ENCODE results near the gene SEPTIN8. TPM values are rescaled to one million over a fixed set of nuclear protein-coding genes. Genes with fewer than 3 reads are reported as not detected.

The SEPTIN8 gene
- total and polyA plus RNA-seq, 2 donors (not counting 1 experiment from before 2014, with no cell fraction given), result 4.0 to 5.9 TPM

GRCh38 chr5:132821350-132821749, 44.3 kb upstream of the SEPTIN8 start:
- DNase-seq, result no peak
- Histone ChIP-seq H2AFZ (ENCODE audit: insufficient read depth, low read depth, low read length, poor library complexity, severe bottlenecking) (no peak overlapping the region), H3K27me3 (replicated peaks in 1 of 4; ENCODE audit: control extremely low read depth in 1 of 4, control insufficient read depth in 3 of 4, insufficient read depth in 4 of 4, low read length in 3 of 4) (peaks cover 0 to 60% (median 30%) of the 10 kb centered on the region in 4 experiments), H4K20me1 (ENCODE audit: control insufficient read depth, insufficient read depth, low read length, poor library complexity, severe bottlenecking) (no peaks in the 10 kb centered on the region), H3K4me1 (ENCODE audit: control insufficient read depth in 2 of 2, insufficient read depth in 2 of 2, low read length in 2 of 2) (peaks cover 33 to 36% of the 10 kb centered on the region in 2 donors), H3K27ac (ENCODE audit: low read length in 2 of 2) (no peak overlapping the region), H3K9ac (ENCODE audit: low read length) (no peak overlapping the region), H3K4me3 (ENCODE audit: control extremely low read depth in 1 of 5, extremely low read depth in 1 of 5, insufficient read depth in 1 of 5, low read depth in 2 of 5, low read length in 4 of 5) (no peak overlapping the region), H3K79me2 (ENCODE audit: control insufficient read depth, insufficient read depth, low read length) (no peaks in the 10 kb centered on the region), H3K9me3 (ENCODE audit: control extremely low read depth in 1 of 3, control insufficient read depth in 2 of 3, insufficient read depth in 1 of 3, low read length in 2 of 3) (peaks cover 0 to 4% (median 0%) of the 10 kb centered on the region in 3 donors), H3K36me3 (replicated peaks in 1 of 2; ENCODE audit: control extremely low read depth in 1 of 2, control insufficient read depth in 1 of 2, extremely low read depth in 1 of 2, insufficient read depth in 2 of 2, low read length in 1 of 2) (no peaks in the 10 kb centered on the region), H3K4me2 (replicated peaks; ENCODE audit: low read depth, low read length, poor library complexity, severe bottlenecking) (no peak overlapping the region)
- ChIA-PET POLR2A (no interaction called here), CTCF (interaction anchor here (0.8 to 6.2 kb wide), 16 partner anchors 10 to 583 kb away, joined by 3 to 66 read pairs (median 6); partner anchors contain the start of gene SHROOM1)
- Mint-ChIP-seq H3K27ac (no peak overlapping the region), H3K4me1 (peaks cover 14% of the 10 kb centered on the region), H3K4me3 (no peak overlapping the region), H3K9me3 (ENCODE audit: insufficient read depth) (no peaks in the 10 kb centered on the region), H3K27me3 (peaks cover 25% of the 10 kb centered on the region)
- no CpG with 5 or more reads among the region's 3 CpGs for WGBS (ENCODE audit: insufficient coverage)
- intact Hi-C loops (cut with micrococcal nuclease), result no loop called here
- no peak for ATAC-seq (ENCODE audit: low read depth)
- no peak for TF ChIP-seq EZH2 (IDR thresholded peaks at IDR 0.05; ENCODE audit: borderline replicate concordance, insufficient read depth, low read depth, low read length, poor library complexity, severe bottlenecking)
- TF ChIP-seq, protein P1, sequence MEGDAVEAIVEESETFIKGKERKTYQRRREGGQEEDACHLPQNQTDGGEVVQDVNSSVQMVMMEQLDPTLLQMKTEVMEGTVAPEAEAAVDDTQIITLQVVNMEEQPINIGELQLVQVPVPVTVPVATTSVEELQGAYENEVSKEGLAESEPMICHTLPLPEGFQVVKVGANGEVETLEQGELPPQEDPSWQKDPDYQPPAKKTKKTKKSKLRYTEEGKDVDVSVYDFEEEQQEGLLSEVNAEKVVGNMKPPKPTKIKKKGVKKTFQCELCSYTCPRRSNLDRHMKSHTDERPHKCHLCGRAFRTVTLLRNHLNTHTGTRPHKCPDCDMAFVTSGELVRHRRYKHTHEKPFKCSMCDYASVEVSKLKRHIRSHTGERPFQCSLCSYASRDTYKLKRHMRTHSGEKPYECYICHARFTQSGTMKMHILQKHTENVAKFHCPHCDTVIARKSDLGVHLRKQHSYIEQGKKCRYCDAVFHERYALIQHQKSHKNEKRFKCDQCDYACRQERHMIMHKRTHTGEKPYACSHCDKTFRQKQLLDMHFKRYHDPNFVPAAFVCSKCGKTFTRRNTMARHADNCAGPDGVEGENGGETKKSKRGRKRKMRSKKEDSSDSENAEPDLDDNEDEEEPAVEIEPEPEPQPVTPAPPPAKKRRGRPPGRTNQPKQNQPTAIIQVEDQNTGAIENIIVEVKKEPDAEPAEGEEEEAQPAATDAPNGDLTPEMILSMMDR (IDR thresholded peaks at IDR 0.05), result no peak

- no peaks in the 10 kb centered on the region for H4K20me1 ChIP-seq (ENCODE audit: control insufficient read depth, insufficient read depth, low read length, poor library complexity, severe bottlenecking)
- peak overlapping the region; percentile 40 for H3K9ac ChIP-seq (ENCODE audit: low read length)
- TF ChIP-seq, protein P1 (IDR thresholded peaks at IDR 0.05), result peak; percentile 88
- TF ChIP-seq EZH2 (IDR thresholded peaks at IDR 0.05; ENCODE audit: borderline replicate concordance, insufficient read depth, low read depth, low read length, poor library complexity, severe bottlenecking), result no peak
- peak overlapping the region; percentile 69 for H2AFZ ChIP-seq (ENCODE audit: insufficient read depth, low read depth, low read length, poor library complexity, severe bottlenecking)
- peaks cover 27% of the 10 kb centered on the region in 2 donors for H3K4me1 ChIP-seq (ENCODE audit: control insufficient read depth in 2 of 2, insufficient read depth in 2 of 2, low read length in 2 of 2)
- peaks cover 0 to 54% (median 25%) of the 10 kb centered on the region in 4 experiments for H3K27me3 ChIP-seq (replicated peaks in 1 of 4; ENCODE audit: control extremely low read depth in 1 of 4, control insufficient read depth in 3 of 4, insufficient read depth in 4 of 4, low read length in 3 of 4)
- H3K4me2 ChIP-seq (replicated peaks; ENCODE audit: low read depth, low read length, poor library complexity, severe bottlenecking), result peak overlapping the region; percentile 64
- H3K27ac Mint-ChIP-seq, result no peak overlapping the region
- H3K4me1 Mint-ChIP-seq, result peaks cover 13% of the 10 kb centered on the region
- ChIA-PET CTCF (interaction anchor here (0.6 to 6.2 kb wide), 49 partner anchors 9 to 582 kb away, joined by 3 to 66 read pairs (median 4); partner anchors contain the start of genes CCNI2, KIF3A and SHROOM1), POLR2A (interaction anchor here (0.7 kb wide), 2 partner anchors 142 to 319 kb away, joined by 4 to 6 read pairs; no protein-coding TSS in a partner anchor)
- ATAC-seq (ENCODE audit: low read depth) (peak; percentile 89), DNase-seq (peak; percentile 89)
- no peak overlapping the region for H3K27ac ChIP-seq (ENCODE audit: low read length in 2 of 2)
- no peaks in the 10 kb centered on the region for H3K36me3 ChIP-seq (replicated peaks in 1 of 2; ENCODE audit: control extremely low read depth in 1 of 2, control insufficient read depth in 1 of 2, extremely low read depth in 1 of 2, insufficient read depth in 2 of 2, low read length in 1 of 2)
- intact Hi-C loops (cut with micrococcal nuclease), result loop anchor here (1.0 kb wide), 3 partner anchors 294 to 435 kb away; no protein-coding TSS in a partner anchor
- peak overlapping the region; percentile 55 for H3K4me3 Mint-ChIP-seq
- peak overlapping the region in 3 of 5 experiments; percentile 23 to 39 (median 28) for H3K4me3 ChIP-seq (ENCODE audit: control extremely low read depth in 1 of 5, extremely low read depth in 1 of 5, insufficient read depth in 1 of 5, low read depth in 2 of 5, low read length in 4 of 5)
- H3K27me3 Mint-ChIP-seq, result peaks cover 21% of the 10 kb centered on the region
- no peaks in the 10 kb centered on the region for H3K79me2 ChIP-seq (ENCODE audit: control insufficient read depth, insufficient read depth, low read length)
- H3K9me3 ChIP-seq (ENCODE audit: control extremely low read depth in 1 of 3, control insufficient read depth in 2 of 3, insufficient read depth in 1 of 3, low read length in 2 of 3), result peaks cover 0 to 3% (median 0%) of the 10 kb centered on the region in 3 donors
- WGBS (ENCODE audit: insufficient coverage), result 2% methylated on average over 9 of the region's 15 CpGs
- H3K9me3 Mint-ChIP-seq (ENCODE audit: insufficient read depth), result no peaks in the 10 kb centered on the region
Measured at GRCh38 chr5:132820162-132820754, 43.2 kb upstream of the SEPTIN8 start.
